ENCODE results near the gene ELL.

GRCh38 chr19:18491995-18492953 is 29.6 kb downstream of the ELL start:
- no peak for TF ChIP-seq CTCF (conservative IDR thresholded peaks at IDR 0.05 in 1 of 2, IDR thresholded peaks at IDR 0.05 in 1 of 2; ENCODE audit: extremely low read depth in 1 of 2, insufficient read depth in 1 of 2, low read depth in 1 of 2, low read length in 2 of 2)
- TF ChIP-seq EZH2 (IDR thresholded peaks at IDR 0.05; ENCODE audit: borderline replicate concordance, low read length): no peak

Measured in mammary epithelial cell (primary cell).